Parathyroid adenoma (tissue), 2 donors: ENCODE results near the gene DLGAP3.

Source experiments
- H2AFZ ChIP-seq: fragments of 300-600 bp; sonication (generic); one replicate; pipeline ENCODE4 v1.7.0; 2017; ENCODE audit warnings: antibody characterized with exemption, mild to moderate bottlenecking
- H3K27ac ChIP-seq: fragments of 300-600 bp; sonication (generic); one replicate; pipeline ENCODE4 v1.7.0; 2017
- H3K27me3 ChIP-seq: fragments of 300-600 bp; sonication (generic); one replicate; pipeline ENCODE4 v1.7.0; 2017; ENCODE audit warnings: low read length; ENCODE audit not compliant: control insufficient read depth, insufficient read depth
- H3K36me3 ChIP-seq: fragments of 300-600 bp; sonication (generic); one replicate; pipeline ENCODE4 v1.7.0; 2017; ENCODE audit warnings: low read length; ENCODE audit not compliant: control insufficient read depth, insufficient read depth
- H3K4me1 ChIP-seq: fragments of 300-600 bp; sonication (generic); one replicate; pipeline ENCODE4 v1.7.0; 2017; ENCODE audit warnings: control low read depth
- H3K4me2 ChIP-seq: fragments of 300-600 bp; sonication (generic); one replicate; pipeline ENCODE4 v1.7.0; 2017; ENCODE audit warnings: low read length
- H3K4me3 ChIP-seq: fragments of 300-600 bp; sonication (generic); one replicate; pipeline ENCODE4 v1.7.0; 2017; ENCODE audit warnings: low read depth, low read length
- H3K79me2 ChIP-seq: fragments of 300-600 bp; sonication (generic); one replicate; pipeline ENCODE4 v1.7.0; 2017; ENCODE audit warnings: control low read depth
- H3K9ac ChIP-seq: fragments of 300-600 bp; sonication (generic); one replicate; pipeline ENCODE4 v1.7.0; 2017; ENCODE audit warnings: mild to moderate bottlenecking
- H3K9me3 ChIP-seq: fragments of 300-600 bp; sonication (generic); one replicate; pipeline ENCODE4 v1.7.0; 2017; ENCODE audit warnings: low read length; ENCODE audit not compliant: control insufficient read depth
- CTCF ChIP-seq: fragments of 300-600 bp; sonication (generic); IDR thresholded peaks from one replicate; pipeline ENCODE4 v1.7.0; 2017; ENCODE audit warnings: antibody characterized with exemption, mild to moderate bottlenecking
- donor health status: primary hyperparathyroidism.

Gene DLGAP3

GRCh38 chr1:34842073-34842472 lies 87.4 kb downstream of the DLGAP3 start:
- no peak for TF ChIP-seq CTCF
- no peak overlapping the region for H3K4me3 ChIP-seq
- no peak overlapping the region for H2AFZ ChIP-seq
- H3K4me2 ChIP-seq = no peak overlapping the region
- H3K9ac ChIP-seq = no peak overlapping the region
- no peaks in the 10 kb centered on the region for H3K27me3 ChIP-seq
- H3K27ac ChIP-seq = no peak overlapping the region
- H3K79me2 ChIP-seq = peaks cover 3% of the 10 kb centered on the region
- H3K4me1 ChIP-seq = no peaks in the 10 kb centered on the region
- H3K9me3 ChIP-seq = no peaks in the 10 kb centered on the region
- H3K36me3 ChIP-seq = no peaks in the 10 kb centered on the region

GRCh38 chr1:34840426-34840825 lies 89.0 kb downstream of the DLGAP3 start:
- no peak overlapping the region for H3K4me2 ChIP-seq
- H3K4me3 ChIP-seq = no peak overlapping the region
- no peak overlapping the region for H3K27ac ChIP-seq
- H3K9me3 ChIP-seq = no peaks in the 10 kb centered on the region
- no peaks in the 10 kb centered on the region for H3K4me1 ChIP-seq
- H3K27me3 ChIP-seq = no peaks in the 10 kb centered on the region
- TF ChIP-seq CTCF = no peak
- no peaks in the 10 kb centered on the region for H3K79me2 ChIP-seq
- H3K36me3 ChIP-seq = no peaks in the 10 kb centered on the region
- H3K9ac ChIP-seq = no peak overlapping the region
- no peak overlapping the region for H2AFZ ChIP-seq

- Histone ChIP-seq H3K4me2 (no peak overlapping the region), H3K4me1 (no peaks in the 10 kb centered on the region), H3K4me3 (no peak overlapping the region), H3K9me3 (no peaks in the 10 kb centered on the region), H3K79me2 (no peaks in the 10 kb centered on the region), H3K9ac (no peak overlapping the region), H3K27ac (no peak overlapping the region), H2AFZ (no peak overlapping the region), H3K36me3 (no peaks in the 10 kb centered on the region), H3K27me3 (no peaks in the 10 kb centered on the region)
- TF ChIP-seq CTCF = no peak
Observed at GRCh38 chr1:34839526-34840305, 89.7 kb downstream of the DLGAP3 start.

- no peaks in the 10 kb centered on the region for H3K4me1 ChIP-seq
- H2AFZ ChIP-seq = no peak overlapping the region
- H3K79me2 ChIP-seq = no peaks in the 10 kb centered on the region
- H3K9ac ChIP-seq = no peak overlapping the region
- TF ChIP-seq CTCF = no peak
- H3K4me3 ChIP-seq = no peak overlapping the region
- H3K27me3 ChIP-seq = no peaks in the 10 kb centered on the region
- H3K9me3 ChIP-seq = no peaks in the 10 kb centered on the region
- no peak overlapping the region for H3K27ac ChIP-seq
- H3K36me3 ChIP-seq = no peaks in the 10 kb centered on the region
- no peak overlapping the region for H3K4me2 ChIP-seq
Observed at GRCh38 chr1:34833711-34834110, 95.7 kb downstream of the DLGAP3 start.

- TF ChIP-seq CTCF = no peak
- H3K4me1 ChIP-seq = no peaks in the 10 kb centered on the region
- no peak overlapping the region for H3K27ac ChIP-seq
Observed at GRCh38 chr1:34831721-34832246, 97.7 kb downstream of the DLGAP3 start.

More at GRCh38 chr1:34831721-34832246, 97.7 kb downstream of the DLGAP3 start:
- H2AFZ ChIP-seq = no peak overlapping the region
- H3K9me3 ChIP-seq = no peaks in the 10 kb centered on the region
- H3K9ac ChIP-seq = no peak overlapping the region
- H3K36me3 ChIP-seq = no peaks in the 10 kb centered on the region
- H3K79me2 ChIP-seq = no peaks in the 10 kb centered on the region
- H3K4me2 ChIP-seq = no peak overlapping the region
- no peaks in the 10 kb centered on the region for H3K27me3 ChIP-seq
- H3K4me3 ChIP-seq = no peak overlapping the region
